Neural cell (in vitro differentiated cells): ENCODE results near the gene HOXB6.
A peak's percentile ranks its signal among the peaks of the same experiment; 100 is the strongest.

Experiments
- EP300 ChIP-seq: fragments of 450-650 bp; conservative IDR thresholded peaks from 2 replicates; pipeline ENCODE4 v1.6.1; 2014; ENCODE audit warnings: antibody characterized with exemption, mild to moderate bottlenecking, moderate library complexity; ENCODE audit not compliant: poor library complexity, severe bottlenecking
- POLR2AphosphoS5 ChIP-seq: IDR thresholded peaks from 2 replicates; pipeline ENCODE4 v1.6.1; 2012
- SMC3 ChIP-seq: fragments of 450-650 bp; conservative IDR thresholded peaks from 2 replicates; pipeline ENCODE4 v1.6.1; 2014; ENCODE audit warnings: antibody characterized with exemption, mild to moderate bottlenecking, moderate library complexity; ENCODE audit not compliant: poor library complexity
- TF ChIP-seq, protein P1 (sequence below): IDR thresholded peaks from 2 replicates; pipeline ENCODE4 v1.6.1; 2012; ENCODE audit warnings: borderline replicate concordance
- TF ChIP-seq, protein P2 (sequence below): fragments of 450-650 bp; IDR thresholded peaks from 2 replicates; pipeline ENCODE4 v1.5.1; 2014; ENCODE audit warnings: antibody characterized with exemption, mild to moderate bottlenecking, moderate library complexity; ENCODE audit not compliant: poor library complexity, severe bottlenecking

DNA sequence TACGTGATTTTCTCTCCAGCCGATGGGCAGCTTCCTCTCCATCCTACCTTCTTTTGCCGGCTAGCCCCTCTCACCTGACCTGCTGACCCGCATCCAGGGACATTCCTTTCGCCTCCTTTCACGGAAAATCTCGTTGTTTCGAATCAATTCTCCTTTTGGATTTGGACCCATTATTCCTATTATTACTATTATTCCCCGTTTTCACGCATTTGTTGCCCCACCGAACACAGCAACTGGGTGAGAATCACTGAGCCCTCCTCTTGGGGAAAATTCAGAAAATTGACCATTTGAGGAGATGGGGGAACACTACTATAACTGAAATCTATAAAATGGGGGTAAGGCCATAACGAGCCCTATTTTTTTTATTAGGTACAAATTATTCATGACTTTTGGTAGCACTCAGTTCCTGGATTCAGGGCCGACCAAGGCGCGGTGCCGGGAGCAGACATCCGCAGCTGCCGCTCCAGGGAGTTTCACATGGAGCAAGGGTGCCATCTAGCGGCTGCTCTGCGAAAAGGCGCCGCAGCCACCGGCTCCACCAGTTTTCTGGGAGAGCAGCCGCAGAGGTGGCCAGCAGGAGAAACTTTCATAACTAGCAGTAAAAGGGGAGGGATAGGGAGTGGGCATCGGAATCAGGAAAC is 13.6 kb upstream of the HOXB6 start:
- peak; percentile 11 for TF ChIP-seq POLR2AphosphoS5
- TF ChIP-seq EP300, result no peak
- TF ChIP-seq, protein P1, sequence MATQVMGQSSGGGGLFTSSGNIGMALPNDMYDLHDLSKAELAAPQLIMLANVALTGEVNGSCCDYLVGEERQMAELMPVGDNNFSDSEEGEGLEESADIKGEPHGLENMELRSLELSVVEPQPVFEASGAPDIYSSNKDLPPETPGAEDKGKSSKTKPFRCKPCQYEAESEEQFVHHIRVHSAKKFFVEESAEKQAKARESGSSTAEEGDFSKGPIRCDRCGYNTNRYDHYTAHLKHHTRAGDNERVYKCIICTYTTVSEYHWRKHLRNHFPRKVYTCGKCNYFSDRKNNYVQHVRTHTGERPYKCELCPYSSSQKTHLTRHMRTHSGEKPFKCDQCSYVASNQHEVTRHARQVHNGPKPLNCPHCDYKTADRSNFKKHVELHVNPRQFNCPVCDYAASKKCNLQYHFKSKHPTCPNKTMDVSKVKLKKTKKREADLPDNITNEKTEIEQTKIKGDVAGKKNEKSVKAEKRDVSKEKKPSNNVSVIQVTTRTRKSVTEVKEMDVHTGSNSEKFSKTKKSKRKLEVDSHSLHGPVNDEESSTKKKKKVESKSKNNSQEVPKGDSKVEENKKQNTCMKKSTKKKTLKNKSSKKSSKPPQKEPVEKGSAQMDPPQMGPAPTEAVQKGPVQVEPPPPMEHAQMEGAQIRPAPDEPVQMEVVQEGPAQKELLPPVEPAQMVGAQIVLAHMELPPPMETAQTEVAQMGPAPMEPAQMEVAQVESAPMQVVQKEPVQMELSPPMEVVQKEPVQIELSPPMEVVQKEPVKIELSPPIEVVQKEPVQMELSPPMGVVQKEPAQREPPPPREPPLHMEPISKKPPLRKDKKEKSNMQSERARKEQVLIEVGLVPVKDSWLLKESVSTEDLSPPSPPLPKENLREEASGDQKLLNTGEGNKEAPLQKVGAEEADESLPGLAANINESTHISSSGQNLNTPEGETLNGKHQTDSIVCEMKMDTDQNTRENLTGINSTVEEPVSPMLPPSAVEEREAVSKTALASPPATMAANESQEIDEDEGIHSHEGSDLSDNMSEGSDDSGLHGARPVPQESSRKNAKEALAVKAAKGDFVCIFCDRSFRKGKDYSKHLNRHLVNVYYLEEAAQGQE, result no peak
- TF ChIP-seq, protein P2, sequence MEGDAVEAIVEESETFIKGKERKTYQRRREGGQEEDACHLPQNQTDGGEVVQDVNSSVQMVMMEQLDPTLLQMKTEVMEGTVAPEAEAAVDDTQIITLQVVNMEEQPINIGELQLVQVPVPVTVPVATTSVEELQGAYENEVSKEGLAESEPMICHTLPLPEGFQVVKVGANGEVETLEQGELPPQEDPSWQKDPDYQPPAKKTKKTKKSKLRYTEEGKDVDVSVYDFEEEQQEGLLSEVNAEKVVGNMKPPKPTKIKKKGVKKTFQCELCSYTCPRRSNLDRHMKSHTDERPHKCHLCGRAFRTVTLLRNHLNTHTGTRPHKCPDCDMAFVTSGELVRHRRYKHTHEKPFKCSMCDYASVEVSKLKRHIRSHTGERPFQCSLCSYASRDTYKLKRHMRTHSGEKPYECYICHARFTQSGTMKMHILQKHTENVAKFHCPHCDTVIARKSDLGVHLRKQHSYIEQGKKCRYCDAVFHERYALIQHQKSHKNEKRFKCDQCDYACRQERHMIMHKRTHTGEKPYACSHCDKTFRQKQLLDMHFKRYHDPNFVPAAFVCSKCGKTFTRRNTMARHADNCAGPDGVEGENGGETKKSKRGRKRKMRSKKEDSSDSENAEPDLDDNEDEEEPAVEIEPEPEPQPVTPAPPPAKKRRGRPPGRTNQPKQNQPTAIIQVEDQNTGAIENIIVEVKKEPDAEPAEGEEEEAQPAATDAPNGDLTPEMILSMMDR, result peak; percentile 95
- peak; percentile 97 for TF ChIP-seq SMC3
